Ovary (tissue), 3 donors: Measurements from ENCODE around the gene SCAMP2.

Source experiments
- POLR2A ChIP-seq: fragments of 450-650 bp; IDR thresholded peaks from one replicate; pipeline ENCODE4 v1.6.1; 2017; ENCODE audit warnings: antibody characterized with exemption, mild to moderate bottlenecking, moderate library complexity
- TF ChIP-seq, protein P1 (sequence below), 3 donors: fragments of 450-650 bp in 2 of 3; fragments of 200-600 bp in 1 of 3; IDR thresholded peaks; one replicate each; pipeline versions ENCODE4 v1.5.1 to v1.8.0; 2016 to 2022; ENCODE audit warnings: antibody characterized with exemption in 3 of 3, mild to moderate bottlenecking in 1 of 3
- donor health status: DM: no; HTN: no; CAD: no.

- TF ChIP-seq, protein P1, sequence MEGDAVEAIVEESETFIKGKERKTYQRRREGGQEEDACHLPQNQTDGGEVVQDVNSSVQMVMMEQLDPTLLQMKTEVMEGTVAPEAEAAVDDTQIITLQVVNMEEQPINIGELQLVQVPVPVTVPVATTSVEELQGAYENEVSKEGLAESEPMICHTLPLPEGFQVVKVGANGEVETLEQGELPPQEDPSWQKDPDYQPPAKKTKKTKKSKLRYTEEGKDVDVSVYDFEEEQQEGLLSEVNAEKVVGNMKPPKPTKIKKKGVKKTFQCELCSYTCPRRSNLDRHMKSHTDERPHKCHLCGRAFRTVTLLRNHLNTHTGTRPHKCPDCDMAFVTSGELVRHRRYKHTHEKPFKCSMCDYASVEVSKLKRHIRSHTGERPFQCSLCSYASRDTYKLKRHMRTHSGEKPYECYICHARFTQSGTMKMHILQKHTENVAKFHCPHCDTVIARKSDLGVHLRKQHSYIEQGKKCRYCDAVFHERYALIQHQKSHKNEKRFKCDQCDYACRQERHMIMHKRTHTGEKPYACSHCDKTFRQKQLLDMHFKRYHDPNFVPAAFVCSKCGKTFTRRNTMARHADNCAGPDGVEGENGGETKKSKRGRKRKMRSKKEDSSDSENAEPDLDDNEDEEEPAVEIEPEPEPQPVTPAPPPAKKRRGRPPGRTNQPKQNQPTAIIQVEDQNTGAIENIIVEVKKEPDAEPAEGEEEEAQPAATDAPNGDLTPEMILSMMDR (IDR thresholded peaks at IDR 0.05), result no peak
- TF ChIP-seq POLR2A, result no peak
These were observed 30.5 kb upstream of the SCAMP2 start for GRCh38 chr15:74903676-74904075.
